Esophagus muscularis mucosa (tissue), 3 donors: Measurements from ENCODE around the gene FGF5.

Experiments used
- CTCF ChIP-seq, 3 experiments: fragments of 200-600 bp in 2 of 3; fragments of 450-650 bp in 1 of 3; sonication (generic) in 2 of 3; IDR thresholded peaks; one replicate each; pipeline ENCODE4 v1.5.1; 2017 to 2019; ENCODE audit warnings: antibody characterized with exemption in 3 of 3, mild to moderate bottlenecking in 2 of 3, moderate library complexity in 1 of 3
- POLR2A ChIP-seq: fragments of 450-650 bp; IDR thresholded peaks from one replicate; pipeline ENCODE4 v1.6.1; 2017; ENCODE audit warnings: antibody characterized with exemption, moderate library complexity, mild to moderate bottlenecking, low read depth

GRCh38 chr4:80259817-80260216 is 6.6 kb upstream of the FGF5 start:
- TF ChIP-seq CTCF (IDR thresholded peaks at IDR 0.05) (no peak), POLR2A (no peak)
